Measurements from ENCODE around the gene ALKBH2. TPM values are rescaled to one million over a fixed set of nuclear protein-coding genes. Genes with fewer than 3 reads are reported as not detected.

Gene ALKBH2
- 10 to 100 TPM; 12.7 to 23.8 (median 15.4) TPM for polyA plus RNA-seq

- 4 to 6% (median 5%) methylated on average over 45 of the region's 45 CpGs for WGBS, 3 donors
- H3K27ac ChIP-seq (ENCODE audit: low read depth, low read length), result no peak within 1 kb of the TSS
Observed at GRCh38 chr12:109093022-109093918, at the start of gene ALKBH2. TSS of gene ALKBH2 (minus strand) at chr12:109093472. CDS start at chr12:109092786, 686 bp downstream.

- WGBS, 3 donors, result 43 to 86% (median 73%) methylated on average over 4 of the region's 4 CpGs
- no peak overlapping the region for H3K27ac ChIP-seq (ENCODE audit: low read depth, low read length)
Observed at GRCh38 chr12:109140560-109140959, 47.3 kb upstream of the ALKBH2 start.

GRCh38 chr12:109139791-109140190 lies 46.5 kb upstream of the ALKBH2 start:
- 70 to 81% (median 77%) methylated on average over 7 of the region's 7 CpGs for WGBS, 3 donors
- no peak overlapping the region for H3K27ac ChIP-seq (ENCODE audit: low read depth, low read length)

- 76 to 87% (median 86%) methylated on average over 9 of the region's 9 CpGs for WGBS, 3 donors
- no peak overlapping the region for H3K27ac ChIP-seq (ENCODE audit: low read depth, low read length)
Observed at GRCh38 chr12:109139360-109139759, 46.1 kb upstream of the ALKBH2 start.

GRCh38 chr12:109137055-109137454 lies 43.8 kb upstream of the ALKBH2 start:
- no peak overlapping the region for H3K27ac ChIP-seq (ENCODE audit: low read depth, low read length)
- 49 to 78% (median 67%) methylated on average over 2 of the region's 2 CpGs for WGBS, 3 donors

- WGBS, 3 donors, result 31 to 49% (median 32%) methylated on average over 6 of the region's 6 CpGs
- H3K27ac ChIP-seq (ENCODE audit: low read depth, low read length), result no peak overlapping the region
Observed at GRCh38 chr12:109134186-109134917, 41.1 kb upstream of the ALKBH2 start.

GRCh38 chr12:109131154-109132050 lies 38.1 kb upstream of the ALKBH2 start:
- WGBS, 3 donors, result 23 to 69% (median 64%) methylated on average over 24 of the region's 24 CpGs
- no peak overlapping the region for H3K27ac ChIP-seq (ENCODE audit: low read depth, low read length)

- WGBS, 3 donors, result 74 to 77% (median 77%) methylated on average over 15 of the region's 15 CpGs
- no peak overlapping the region for H3K27ac ChIP-seq (ENCODE audit: low read depth, low read length)
Observed at GRCh38 chr12:109130297-109131153, 37.3 kb upstream of the ALKBH2 start.

- no peak overlapping the region for H3K27ac ChIP-seq (ENCODE audit: low read depth, low read length)
- WGBS, 3 donors, result 84 to 91% (median 87%) methylated on average over 13 of the region's 13 CpGs
Observed at GRCh38 chr12:109127533-109128242, 34.4 kb upstream of the ALKBH2 start.

- no peak overlapping the region for H3K27ac ChIP-seq (ENCODE audit: low read depth, low read length)
Observed at GRCh38 chr12:109126784-109127183, 33.5 kb upstream of the ALKBH2 start.

GRCh38 chr12:109125791-109126190 lies 32.5 kb upstream of the ALKBH2 start:
- no peak overlapping the region for H3K27ac ChIP-seq (ENCODE audit: low read depth, low read length)
- 72 to 91% (median 88%) methylated on average over 7 of the region's 7 CpGs for WGBS, 3 donors

More at GRCh38 chr12:109126784-109127183, 33.5 kb upstream of the ALKBH2 start:
- 60 to 72% (median 69%) methylated on average over 3 of the region's 3 CpGs for WGBS, 3 donors

GRCh38 chr12:109124878-109125648 lies 31.8 kb upstream of the ALKBH2 start:
- H3K27ac ChIP-seq (ENCODE audit: low read depth, low read length), result no peak overlapping the region
- 86 to 87% (median 86%) methylated on average over 12 of the region's 12 CpGs for WGBS, 3 donors

- 89 to 93% (median 91%) methylated on average over 3 of the region's 3 CpGs for WGBS, 3 donors
- no peak overlapping the region for H3K27ac ChIP-seq (ENCODE audit: low read depth, low read length)
Observed at GRCh38 chr12:109121346-109121880, 28.1 kb upstream of the ALKBH2 start.

GRCh38 chr12:109120557-109120956 lies 27.3 kb upstream of the ALKBH2 start:
- no peak overlapping the region for H3K27ac ChIP-seq (ENCODE audit: low read depth, low read length)
- WGBS, 3 donors, result 58 to 68% (median 64%) methylated on average over 4 of the region's 4 CpGs

GRCh38 chr12:109120095-109120494 lies 26.8 kb upstream of the ALKBH2 start:
- 43 to 77% (median 66%) methylated on average over 2 of the region's 2 CpGs for WGBS, 3 donors

GRCh38 chr12:109116611-109116949 lies 23.3 kb upstream of the ALKBH2 start:
- H3K27ac ChIP-seq (ENCODE audit: low read depth, low read length), result no peak overlapping the region
- WGBS, 3 donors, result 31 to 75% (median 64%) methylated on average over 12 of the region's 12 CpGs

More at GRCh38 chr12:109120095-109120494, 26.8 kb upstream of the ALKBH2 start:
- H3K27ac ChIP-seq (ENCODE audit: low read depth, low read length), result no peak overlapping the region
